Keratinocyte (primary cell): ENCODE results near the gene FMN1.

Experiments
- EZH2 ChIP-seq: IDR thresholded peaks from one replicate; pipeline ENCODE4 v1.6.1; 2012; ENCODE audit warnings: inconsistent platforms, mild to moderate bottlenecking, low read length, moderate library complexity
- TF ChIP-seq, protein P1 (sequence below), 3 experiments: IDR thresholded peaks in 1 of 3; conservative IDR thresholded peaks in 1 of 3; optimal IDR thresholded peaks in 1 of 3; 2 replicates in 2 of 3; 3 replicates in 1 of 3; pipeline versions ENCODE3 to v1.5.1; 2011; ENCODE audit warnings: low read length in 3 of 3, mild to moderate bottlenecking in 3 of 3, moderate library complexity in 2 of 3, control low read depth in 1 of 3, inconsistent platforms in 1 of 3; ENCODE audit not compliant: insufficient read depth in 2 of 3; ENCODE audit errors: extremely low read depth in 1 of 3

DNA sequence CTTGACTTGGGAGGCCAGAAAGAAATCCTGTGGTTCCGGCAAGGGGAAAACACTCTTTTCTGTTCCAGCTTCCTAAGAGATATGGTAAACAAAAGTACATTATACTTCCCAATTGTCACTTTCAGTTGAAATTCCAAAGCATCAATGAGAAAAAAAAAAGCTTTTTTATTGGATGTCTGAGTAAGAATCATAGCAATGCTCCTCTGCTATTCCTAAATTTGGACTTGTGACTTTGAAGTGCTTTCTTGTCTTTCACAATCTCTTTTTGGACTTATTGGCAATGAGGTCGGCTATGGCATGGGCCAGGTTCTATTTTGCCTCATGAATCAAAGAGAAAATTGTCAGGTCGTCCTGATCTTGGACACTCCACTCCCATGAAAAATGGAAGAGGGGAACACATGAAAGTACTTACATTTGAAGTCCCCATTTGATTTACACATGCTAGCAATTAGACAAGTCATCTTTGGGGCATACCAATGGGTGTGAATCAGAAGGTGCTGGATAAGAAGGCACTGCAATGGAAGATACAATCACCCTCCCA lies 306.2 kb downstream of the FMN1 start:
- TF ChIP-seq, protein P1, sequence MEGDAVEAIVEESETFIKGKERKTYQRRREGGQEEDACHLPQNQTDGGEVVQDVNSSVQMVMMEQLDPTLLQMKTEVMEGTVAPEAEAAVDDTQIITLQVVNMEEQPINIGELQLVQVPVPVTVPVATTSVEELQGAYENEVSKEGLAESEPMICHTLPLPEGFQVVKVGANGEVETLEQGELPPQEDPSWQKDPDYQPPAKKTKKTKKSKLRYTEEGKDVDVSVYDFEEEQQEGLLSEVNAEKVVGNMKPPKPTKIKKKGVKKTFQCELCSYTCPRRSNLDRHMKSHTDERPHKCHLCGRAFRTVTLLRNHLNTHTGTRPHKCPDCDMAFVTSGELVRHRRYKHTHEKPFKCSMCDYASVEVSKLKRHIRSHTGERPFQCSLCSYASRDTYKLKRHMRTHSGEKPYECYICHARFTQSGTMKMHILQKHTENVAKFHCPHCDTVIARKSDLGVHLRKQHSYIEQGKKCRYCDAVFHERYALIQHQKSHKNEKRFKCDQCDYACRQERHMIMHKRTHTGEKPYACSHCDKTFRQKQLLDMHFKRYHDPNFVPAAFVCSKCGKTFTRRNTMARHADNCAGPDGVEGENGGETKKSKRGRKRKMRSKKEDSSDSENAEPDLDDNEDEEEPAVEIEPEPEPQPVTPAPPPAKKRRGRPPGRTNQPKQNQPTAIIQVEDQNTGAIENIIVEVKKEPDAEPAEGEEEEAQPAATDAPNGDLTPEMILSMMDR (optimal IDR thresholded peaks at IDR 0.05 in 1 of 3, IDR thresholded peaks at IDR 0.05 in 1 of 3, conservative IDR thresholded peaks at IDR 0.05 in 1 of 3; ENCODE audit: extremely low read depth in 1 of 3, insufficient read depth in 2 of 3, low read length in 3 of 3) = no peak
- TF ChIP-seq EZH2 = no peak
